Fibroblast of mammary gland (primary cell): ENCODE data around the gene SULT1C4.
"Not testable (repeated sequence)": the region's sequence is repeated elsewhere in the genome, so short reads cannot be mapped to it uniquely, and the experiment has no call there.

Source experiments
- DNase-seq: peaks from one replicate; pipeline ENCODE4 v3.0.0-alpha.2; 2010; ENCODE audit warnings: low read depth
- H3K4me3 ChIP-seq: 2 replicates; pipeline ENCODE4 v1.5.1; 2011; ENCODE audit warnings: low read depth, mild to moderate bottlenecking, low read length, moderate library complexity; ENCODE audit not compliant: control insufficient read depth
- TF ChIP-seq, protein P1 (sequence below): conservative IDR thresholded peaks from 2 replicates; pipeline ENCODE4 v1.5.1; 2011; ENCODE audit warnings: low read depth, low read length, inconsistent platforms; ENCODE audit not compliant: control insufficient read depth, insufficient read depth

The SULT1C4 gene

DNA sequence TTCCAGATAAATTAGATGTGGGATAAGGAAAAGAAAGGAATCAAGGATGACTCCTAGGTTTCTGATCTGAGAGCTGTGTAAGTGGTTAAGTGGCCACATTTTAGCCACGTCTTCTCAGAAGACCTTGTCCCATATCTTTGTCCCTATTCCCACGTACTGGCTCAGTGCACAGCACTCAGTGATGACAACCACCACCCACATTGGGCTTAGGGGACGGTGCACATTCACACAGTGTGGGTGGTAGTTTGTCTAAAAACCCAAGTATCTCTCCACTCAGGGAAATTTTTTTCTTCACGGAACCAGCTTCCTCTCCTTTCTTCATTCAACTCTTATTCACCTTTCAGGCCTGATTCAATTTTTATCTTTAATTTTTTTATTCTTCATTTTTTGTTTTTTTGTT, 40.7 kb downstream of the SULT1C4 start:
- no peak overlapping the region for H3K4me3 ChIP-seq
- TF ChIP-seq, protein P1, sequence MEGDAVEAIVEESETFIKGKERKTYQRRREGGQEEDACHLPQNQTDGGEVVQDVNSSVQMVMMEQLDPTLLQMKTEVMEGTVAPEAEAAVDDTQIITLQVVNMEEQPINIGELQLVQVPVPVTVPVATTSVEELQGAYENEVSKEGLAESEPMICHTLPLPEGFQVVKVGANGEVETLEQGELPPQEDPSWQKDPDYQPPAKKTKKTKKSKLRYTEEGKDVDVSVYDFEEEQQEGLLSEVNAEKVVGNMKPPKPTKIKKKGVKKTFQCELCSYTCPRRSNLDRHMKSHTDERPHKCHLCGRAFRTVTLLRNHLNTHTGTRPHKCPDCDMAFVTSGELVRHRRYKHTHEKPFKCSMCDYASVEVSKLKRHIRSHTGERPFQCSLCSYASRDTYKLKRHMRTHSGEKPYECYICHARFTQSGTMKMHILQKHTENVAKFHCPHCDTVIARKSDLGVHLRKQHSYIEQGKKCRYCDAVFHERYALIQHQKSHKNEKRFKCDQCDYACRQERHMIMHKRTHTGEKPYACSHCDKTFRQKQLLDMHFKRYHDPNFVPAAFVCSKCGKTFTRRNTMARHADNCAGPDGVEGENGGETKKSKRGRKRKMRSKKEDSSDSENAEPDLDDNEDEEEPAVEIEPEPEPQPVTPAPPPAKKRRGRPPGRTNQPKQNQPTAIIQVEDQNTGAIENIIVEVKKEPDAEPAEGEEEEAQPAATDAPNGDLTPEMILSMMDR, result no peak
- DNase-seq, result no peak

DNA sequence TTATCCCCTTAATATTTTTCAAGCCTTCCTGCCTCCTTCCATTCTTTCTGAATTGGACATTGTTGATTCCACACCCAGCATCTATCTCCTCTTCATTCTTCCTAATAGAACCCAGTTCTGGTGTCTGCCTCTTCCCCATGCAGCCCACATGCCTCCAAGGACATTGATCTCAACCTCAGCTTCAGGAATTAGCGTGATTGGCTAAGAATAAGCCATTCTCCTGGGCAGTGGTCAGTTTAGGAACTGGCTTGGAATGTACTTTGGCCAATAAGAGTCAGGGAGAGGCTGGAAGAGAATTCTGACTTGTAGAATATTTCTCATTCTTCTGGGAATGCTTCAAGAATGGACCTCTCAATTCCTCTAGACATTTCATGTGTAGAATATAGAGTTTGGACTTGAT, 45.3 kb downstream of the SULT1C4 start:
- no peak overlapping the region for H3K4me3 ChIP-seq
- no peak for DNase-seq
- TF ChIP-seq, protein P1, result no peak

DNA sequence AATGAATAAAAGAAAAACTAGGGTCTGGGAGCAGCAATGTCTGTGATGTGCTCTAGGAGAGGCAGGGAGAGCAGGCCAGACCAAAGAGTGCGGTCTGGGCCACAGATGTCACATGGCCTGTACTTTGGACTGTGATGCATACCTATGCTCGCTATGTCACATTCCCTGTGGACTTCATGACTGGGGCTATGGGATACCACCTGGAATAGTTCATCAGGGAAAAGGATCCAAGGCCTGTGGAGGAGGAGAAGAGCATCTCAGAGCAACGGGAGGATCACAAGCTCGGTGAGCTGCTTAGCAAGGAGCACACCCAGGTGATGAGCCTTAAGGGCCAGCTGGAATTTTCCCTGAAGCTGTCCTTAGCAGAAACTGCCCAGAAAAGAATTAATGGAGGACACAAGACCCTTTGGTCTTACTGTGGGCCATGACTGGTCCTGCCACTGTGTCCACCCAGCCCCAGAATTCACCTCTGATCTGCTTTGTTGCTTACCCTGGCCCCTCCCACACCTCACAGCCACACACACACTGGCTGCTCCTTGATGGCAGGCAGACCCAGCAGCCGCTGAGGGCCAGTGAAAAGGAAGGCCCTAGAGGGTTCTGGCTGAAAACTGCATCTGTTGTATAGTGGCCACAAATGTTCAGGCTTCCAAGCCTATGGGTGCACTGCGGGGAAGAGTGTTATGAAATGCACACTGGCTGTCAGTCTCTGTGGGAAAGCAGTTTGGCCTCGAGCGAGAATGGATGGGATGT, 45.9 kb downstream of the SULT1C4 start:
- DNase-seq, result no peak
- TF ChIP-seq, protein P1, result no peak
- H3K4me3 ChIP-seq, result no peak overlapping the region

DNA sequence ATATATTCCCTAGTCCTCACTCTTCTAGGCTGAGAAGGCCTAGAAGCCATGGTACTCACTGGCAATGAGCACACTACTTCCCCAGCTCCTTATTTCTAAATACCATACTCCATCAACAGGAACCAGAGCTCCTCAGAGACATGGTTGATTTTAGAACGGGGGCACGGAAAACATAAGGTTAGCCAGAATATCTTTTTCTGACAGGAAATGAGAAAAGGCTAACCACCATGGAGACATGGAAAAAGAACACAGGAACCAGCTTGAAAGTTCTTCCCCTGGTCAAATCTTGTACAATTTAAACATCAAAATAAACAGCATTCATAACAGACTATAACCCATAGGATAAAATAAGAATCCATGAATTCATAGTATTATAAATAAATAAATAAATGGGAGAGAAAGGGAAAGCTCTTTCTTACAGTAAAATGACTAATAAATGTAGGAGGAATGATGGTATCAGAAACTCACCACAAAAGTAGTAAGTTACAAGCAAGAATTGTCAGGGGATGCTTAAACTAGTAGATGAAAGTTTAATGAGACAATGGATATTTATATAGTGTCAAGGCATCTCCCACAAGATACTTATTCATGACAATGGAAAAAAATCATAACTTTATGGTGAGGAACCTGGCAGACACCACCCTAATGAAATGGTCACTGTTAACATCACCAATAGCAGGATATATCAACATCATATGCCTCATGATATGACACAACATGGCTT, 50.7 kb downstream of the SULT1C4 start:
- TF ChIP-seq, protein P1, result no peak
- peak; percentile 41 for DNase-seq
- no peak overlapping the region for H3K4me3 ChIP-seq

DNA sequence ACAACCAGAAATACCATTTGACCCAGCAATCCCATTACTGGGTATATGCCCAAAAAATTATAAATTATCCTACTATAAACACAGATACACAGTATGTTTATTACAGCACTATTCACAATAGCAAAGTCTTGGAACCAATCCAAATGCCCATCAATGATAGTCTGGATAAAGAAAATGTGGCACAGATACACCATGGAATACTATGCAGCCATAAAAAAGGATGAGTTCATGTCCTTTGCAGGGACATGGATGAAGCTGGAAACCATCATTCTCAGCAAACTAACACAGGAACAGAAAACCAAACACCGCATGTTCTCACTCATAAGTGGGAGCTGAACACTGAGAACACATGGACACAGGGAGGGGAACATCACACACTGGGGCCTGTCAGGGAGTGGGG, 57.8 kb downstream of the SULT1C4 start:
- not testable (repeated sequence) for DNase-seq, H3K4me3 ChIP-seq

DNA sequence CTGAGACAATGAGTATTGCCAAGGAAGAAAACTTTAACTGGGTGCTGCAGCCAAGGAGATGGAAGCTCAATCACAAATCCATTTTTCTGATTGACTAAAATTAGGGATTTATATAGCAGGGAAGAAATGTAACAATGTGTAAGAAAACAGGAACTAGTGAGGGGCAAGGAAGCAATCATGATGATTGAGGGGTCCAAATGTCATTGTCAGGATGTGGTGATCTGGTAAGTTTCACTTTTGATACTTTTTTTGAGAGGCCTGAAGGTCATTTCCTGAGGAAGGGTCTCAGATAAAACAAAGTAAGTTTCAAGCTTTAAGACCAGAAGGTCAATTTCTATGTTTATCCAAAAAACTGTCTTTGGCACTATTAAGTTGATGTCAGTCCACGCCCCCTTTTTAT, 59.2 kb downstream of the SULT1C4 start:
- TF ChIP-seq, protein P1, result no peak
- DNase-seq, result no peak
- no peak overlapping the region for H3K4me3 ChIP-seq
